Skeletal muscle tissue (tissue), 4 donors: ENCODE measurements around the gene CA14. TPM values are rescaled to one million over a fixed set of nuclear protein-coding genes. Genes with fewer than 3 reads are reported as not detected.

ENCODE experiments used
- H3K27ac ChIP-seq: one replicate; pipeline ENCODE4 v1.7.0; 2013; ENCODE audit warnings: mild to moderate bottlenecking, low read depth, low read length, inconsistent platforms
- H3K27me3 ChIP-seq, 3 donors: one replicate each; pipeline ENCODE4 v1.7.0; 2013; ENCODE audit warnings: low read length in 3 of 3; ENCODE audit not compliant: control insufficient read depth in 3 of 3, insufficient read depth in 3 of 3
- H3K36me3 ChIP-seq, 3 donors: one replicate each; pipeline ENCODE4 v1.7.0; 2013; ENCODE audit warnings: low read length in 3 of 3; ENCODE audit not compliant: control insufficient read depth in 3 of 3, insufficient read depth in 3 of 3
- H3K4me1 ChIP-seq, 3 donors: one replicate each; pipeline ENCODE4 v1.7.0; 2013; ENCODE audit warnings: low read length in 3 of 3, mild to moderate bottlenecking in 3 of 3; ENCODE audit not compliant: control insufficient read depth in 3 of 3, insufficient read depth in 3 of 3
- H3K4me3 ChIP-seq, 3 donors: one replicate each; pipeline ENCODE4 v1.7.0; 2013; ENCODE audit warnings: low read length in 3 of 3
- H3K9ac ChIP-seq, 3 donors: one replicate each; pipeline ENCODE4 v1.7.0; 2013; ENCODE audit warnings: low read length in 3 of 3, mild to moderate bottlenecking in 3 of 3, moderate library complexity in 2 of 3, low read depth in 1 of 3
- H3K9me3 ChIP-seq, 3 donors: one replicate each; pipeline ENCODE4 v1.7.0; 2013; ENCODE audit warnings: low read length in 3 of 3; ENCODE audit not compliant: control insufficient read depth in 3 of 3
- total RNA-seq: library from RNA; depleted of rRNA; stranded (reverse); fragments of >200 nt; gene quantifications from one replicate; pipeline ENCODE4 v1.2.3, GENCODE V29; 2014
- donor health status: Osteomylitis.

Gene CA14
- total RNA-seq, 1 donor from 2014 or later = 2.1 TPM

- peak overlapping the region; percentile 16 for H3K27ac ChIP-seq
- no peaks in the 10 kb centered on the region for H3K27me3 ChIP-seq
- peak overlapping the region in 1 of 3 donors; percentile 52 for H3K4me3 ChIP-seq
- H3K4me1 ChIP-seq = peaks cover 27 to 37% (median 35%) of the 10 kb centered on the region in 3 donors
- peaks cover 0 to 2% (median under 1%) of the 10 kb centered on the region in 3 donors for H3K36me3 ChIP-seq
- H3K9ac ChIP-seq = peak overlapping the region in 2 of 3 donors; percentile 45 to 74
- no peaks in the 10 kb centered on the region for H3K9me3 ChIP-seq
These were observed 1.6 kb downstream of the CA14 start for GRCh38 chr1:150259217-150259616.

GRCh38 chr1:150259758-150260669 is 2.4 kb downstream of the CA14 start:
- H3K4me3 ChIP-seq = peak overlapping the region; percentile 23 to 63 (median 40)
- H3K27ac ChIP-seq = peak overlapping the region; percentile 16

GRCh38 chr1:150261367-150261766 is 3.8 kb downstream of the CA14 start:
- H3K4me1 ChIP-seq = peaks cover 18 to 30% (median 25%) of the 10 kb centered on the region in 3 donors
- H3K36me3 ChIP-seq = peaks cover 14 to 18% (median 15%) of the 10 kb centered on the region in 3 donors
- no peak overlapping the region for H3K27ac ChIP-seq
- H3K9ac ChIP-seq = no peak overlapping the region
- no peaks in the 10 kb centered on the region for H3K27me3 ChIP-seq
- H3K9me3 ChIP-seq = no peaks in the 10 kb centered on the region
- H3K4me3 ChIP-seq = no peak overlapping the region

More at GRCh38 chr1:150259758-150260669, 2.4 kb downstream of the CA14 start:
- Histone ChIP-seq H3K9me3 (no peaks in the 10 kb centered on the region), H3K36me3 (peaks cover 4 to 6% (median 5%) of the 10 kb centered on the region in 3 donors), H3K9ac (peak overlapping the region in 2 of 3 donors; percentile 16 to 74), H3K27me3 (no peaks in the 10 kb centered on the region), H3K4me1 (peaks cover 27 to 37% (median 35%) of the 10 kb centered on the region in 3 donors)

- Histone ChIP-seq H3K4me3 (no peak overlapping the region), H3K36me3 (peaks cover 24 to 28% (median 27%) of the 10 kb centered on the region in 3 donors), H3K9me3 (no peaks in the 10 kb centered on the region), H3K4me1 (peaks cover 13 to 26% (median 20%) of the 10 kb centered on the region in 3 donors), H3K27me3 (no peaks in the 10 kb centered on the region), H3K9ac (peak overlapping the region in 1 of 3 donors; percentile 30), H3K27ac (no peak overlapping the region)
These were observed 5.1 kb downstream of the CA14 start for GRCh38 chr1:150262388-150263320.

- H3K27me3 ChIP-seq = no peaks in the 10 kb centered on the region
- H3K27ac ChIP-seq = no peak overlapping the region
- peaks cover 24 to 28% (median 27%) of the 10 kb centered on the region in 3 donors for H3K36me3 ChIP-seq
- H3K9me3 ChIP-seq = no peaks in the 10 kb centered on the region
- H3K4me1 ChIP-seq = peaks cover 16 to 28% (median 22%) of the 10 kb centered on the region in 3 donors
- no peak overlapping the region for H3K4me3 ChIP-seq
- no peak overlapping the region for H3K9ac ChIP-seq
These were observed 6.0 kb downstream of the CA14 start for GRCh38 chr1:150263549-150263948.

GRCh38 chr1:150267896-150268295 is 10.3 kb downstream of the CA14 start:
- H3K4me1 ChIP-seq = peaks cover 19 to 26% (median 25%) of the 10 kb centered on the region in 3 donors
- H3K4me3 ChIP-seq = peak overlapping the region; percentile 78 to 93 (median 81)
- H3K27ac ChIP-seq = peak overlapping the region; percentile 95
- peaks cover 22 to 28% (median 27%) of the 10 kb centered on the region in 3 donors for H3K36me3 ChIP-seq
- H3K27me3 ChIP-seq = no peaks in the 10 kb centered on the region
- H3K9me3 ChIP-seq = no peaks in the 10 kb centered on the region
- peak overlapping the region; percentile 91 to 99 (median 95) for H3K9ac ChIP-seq

GRCh38 chr1:150268340-150268704 is 10.7 kb downstream of the CA14 start:
- Histone ChIP-seq H3K27ac (peak overlapping the region; percentile 95), H3K9me3 (no peaks in the 10 kb centered on the region), H3K9ac (peak overlapping the region; percentile 91 to 99 (median 95)), H3K4me3 (peak overlapping the region; percentile 78 to 93 (median 81)), H3K4me1 (peaks cover 19 to 30% (median 29%) of the 10 kb centered on the region in 3 donors), H3K27me3 (no peaks in the 10 kb centered on the region), H3K36me3 (peaks cover 22 to 28% (median 27%) of the 10 kb centered on the region in 3 donors)

- Histone ChIP-seq H3K4me1 (peaks cover 19 to 33% (median 29%) of the 10 kb centered on the region in 3 donors), H3K9me3 (no peaks in the 10 kb centered on the region), H3K27ac (peak within 1 kb of the TSS; percentile 95), H3K9ac (peak within 1 kb of the TSS; percentile 91 to 99 (median 95)), H3K36me3 (peaks cover 22 to 28% (median 27%) of the 10 kb centered on the region in 3 donors), H3K27me3 (no peaks in the 10 kb centered on the region), H3K4me3 (peak within 1 kb of the TSS; percentile 78 to 93 (median 81))
These were observed 11.3 kb downstream of the CA14 start, which contains the start of gene APH1A for GRCh38 chr1:150268705-150269403. Gene APH1A, minus strand, starts transcription at chr1:150269016. Its CDS starts 206 bp downstream, at chr1:150268810.

- peak overlapping the region; percentile 95 for H3K27ac ChIP-seq
- no peaks in the 10 kb centered on the region for H3K9me3 ChIP-seq
- peaks cover 21 to 26% (median 25%) of the 10 kb centered on the region in 3 donors for H3K36me3 ChIP-seq
- H3K27me3 ChIP-seq = no peaks in the 10 kb centered on the region
- peak overlapping the region; percentile 73 to 99 (median 91) for H3K9ac ChIP-seq
- H3K4me3 ChIP-seq = peak overlapping the region; percentile 78 to 93 (median 81)
- H3K4me1 ChIP-seq = peaks cover 19 to 35% (median 29%) of the 10 kb centered on the region in 3 donors
These were observed 11.9 kb downstream of the CA14 start for GRCh38 chr1:150269451-150269850.
